Medulla oblongata (tissue), 1 donor: ENCODE data around the gene FASLG.
"Not testable (repeated sequence)": the region's sequence is repeated elsewhere in the genome, so short reads cannot be mapped to it uniquely, and the experiment has no call there.

ENCODE experiments used
- DNase-seq: peaks from one replicate; pipeline ENCODE4 v3.0.0-alpha.2; 2015; ENCODE audit errors: extremely low spot score

Gene FASLG, protein sequence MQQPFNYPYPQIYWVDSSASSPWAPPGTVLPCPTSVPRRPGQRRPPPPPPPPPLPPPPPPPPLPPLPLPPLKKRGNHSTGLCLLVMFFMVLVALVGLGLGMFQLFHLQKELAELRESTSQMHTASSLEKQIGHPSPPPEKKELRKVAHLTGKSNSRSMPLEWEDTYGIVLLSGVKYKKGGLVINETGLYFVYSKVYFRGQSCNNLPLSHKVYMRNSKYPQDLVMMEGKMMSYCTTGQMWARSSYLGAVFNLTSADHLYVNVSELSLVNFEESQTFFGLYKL

DNA sequence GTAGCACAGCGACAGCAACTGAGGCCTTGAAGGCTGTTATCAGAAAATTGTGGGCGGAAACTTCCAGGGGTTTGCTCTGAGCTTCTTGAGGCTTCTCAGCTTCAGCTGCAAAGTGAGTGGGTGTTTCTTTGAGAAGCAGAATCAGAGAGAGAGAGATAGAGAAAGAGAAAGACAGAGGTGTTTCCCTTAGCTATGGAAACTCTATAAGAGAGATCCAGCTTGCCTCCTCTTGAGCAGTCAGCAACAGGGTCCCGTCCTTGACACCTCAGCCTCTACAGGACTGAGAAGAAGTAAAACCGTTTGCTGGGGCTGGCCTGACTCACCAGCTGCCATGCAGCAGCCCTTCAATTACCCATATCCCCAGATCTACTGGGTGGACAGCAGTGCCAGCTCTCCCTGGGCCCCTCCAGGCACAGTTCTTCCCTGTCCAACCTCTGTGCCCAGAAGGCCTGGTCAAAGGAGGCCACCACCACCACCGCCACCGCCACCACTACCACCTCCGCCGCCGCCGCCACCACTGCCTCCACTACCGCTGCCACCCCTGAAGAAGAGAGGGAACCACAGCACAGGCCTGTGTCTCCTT is at the start of gene FASLG:
Gene FASLG, plus strand, starts transcription at position 233 of the 583 bp plus-strand sequence. Its CDS starts 99 bp downstream, at position 332.
- DNase-seq: no peak

DNA sequence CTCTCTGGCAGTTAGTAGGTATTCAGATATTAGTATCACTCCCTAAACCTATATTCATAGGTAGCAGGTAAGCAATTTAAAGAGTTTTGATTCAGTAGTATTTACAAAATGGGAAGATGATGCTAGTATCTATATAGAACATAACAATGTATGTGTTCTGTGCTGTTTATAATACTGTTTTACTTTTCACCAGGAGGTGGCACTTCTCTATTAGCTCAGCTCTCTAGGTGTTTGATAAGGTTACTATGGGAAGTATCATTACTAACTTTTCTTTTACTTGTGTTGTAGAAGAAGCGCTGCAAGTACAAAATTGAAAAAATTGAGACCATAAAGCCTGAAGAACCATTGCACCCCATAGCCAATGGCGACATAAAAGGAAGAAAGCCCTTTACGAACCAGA is 49.4 kb upstream of the FASLG start:
- DNase-seq: no peak

DNA sequence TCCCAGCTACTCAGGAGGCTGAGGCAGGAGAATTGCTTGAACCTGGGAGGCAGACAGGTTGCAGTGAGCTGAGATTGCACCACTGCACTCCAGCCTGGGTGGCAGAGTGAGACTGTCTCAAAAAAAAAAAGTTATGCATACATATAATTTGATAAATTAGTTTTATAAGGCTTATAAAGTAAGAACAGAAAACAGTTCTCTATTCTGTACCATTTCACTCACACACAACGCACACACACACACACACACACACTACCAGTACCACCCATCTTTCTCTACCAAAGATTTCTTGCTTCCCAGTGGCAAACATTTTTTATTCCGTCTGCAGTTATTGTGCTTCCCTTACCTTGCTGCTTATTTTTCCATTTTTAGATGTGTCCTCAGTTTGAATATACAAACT is 46.4 kb upstream of the FASLG start:
- DNase-seq: no peak

DNA sequence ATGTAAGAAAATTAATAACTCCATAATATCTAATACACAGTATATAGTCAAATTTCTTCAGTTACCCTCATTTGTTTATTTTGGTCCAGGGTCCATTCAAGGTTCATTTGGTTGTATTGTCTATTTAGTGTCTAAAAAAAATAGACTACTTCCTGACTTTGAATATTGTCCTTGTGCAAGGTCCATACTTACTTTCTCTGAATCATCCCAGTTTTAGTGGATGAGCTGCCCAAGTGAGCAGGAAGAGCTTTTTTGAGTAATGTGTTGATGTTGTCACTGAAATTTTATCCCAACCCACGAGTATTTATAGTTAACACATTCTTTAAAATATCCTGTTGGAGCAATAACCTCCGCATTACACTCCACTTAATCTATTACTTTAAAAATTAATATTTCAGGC is 45.6 kb upstream of the FASLG start:
- DNase-seq: no peak

DNA sequence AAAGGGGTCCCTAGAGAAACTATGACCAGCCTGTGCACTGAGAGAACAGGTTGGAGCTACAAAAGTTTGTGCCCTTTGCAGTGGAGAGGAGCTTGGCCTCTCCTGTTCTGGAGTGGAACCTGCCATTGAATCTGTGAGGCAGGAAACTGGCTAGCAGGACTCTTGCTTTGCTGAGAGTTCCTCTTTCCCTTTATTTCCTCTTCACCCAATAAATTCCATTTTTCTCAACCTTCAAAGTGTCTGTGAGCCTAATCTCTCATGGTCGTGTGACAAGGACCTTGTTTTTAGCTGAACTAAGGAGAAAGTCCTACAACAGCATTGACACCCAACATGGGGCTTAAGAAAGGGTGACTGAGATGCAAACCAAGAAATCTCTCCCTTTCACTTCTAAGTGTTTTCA is 42.7 kb upstream of the FASLG start:
- DNase-seq: no peak

DNA sequence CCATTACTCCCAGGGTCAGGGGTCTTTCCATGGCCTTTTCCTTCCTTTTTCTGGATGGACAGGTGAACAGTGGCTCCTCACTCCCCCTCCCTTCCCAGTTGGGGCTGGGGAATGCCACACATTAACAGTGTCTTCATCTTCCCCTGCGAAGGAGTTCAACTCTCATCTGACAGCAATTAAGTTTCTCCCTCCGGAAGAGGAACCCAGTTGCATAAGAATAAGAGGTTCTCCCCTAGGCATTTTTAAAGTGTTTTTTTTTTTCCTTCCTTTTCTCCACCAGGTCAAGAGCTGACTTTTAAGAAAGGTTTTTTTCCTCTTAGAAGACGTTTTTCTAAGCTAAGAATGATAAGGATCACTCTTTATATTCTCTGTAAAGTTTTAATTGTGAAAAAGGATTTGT is 42.3 kb upstream of the FASLG start:
- DNase-seq: no peak

DNA sequence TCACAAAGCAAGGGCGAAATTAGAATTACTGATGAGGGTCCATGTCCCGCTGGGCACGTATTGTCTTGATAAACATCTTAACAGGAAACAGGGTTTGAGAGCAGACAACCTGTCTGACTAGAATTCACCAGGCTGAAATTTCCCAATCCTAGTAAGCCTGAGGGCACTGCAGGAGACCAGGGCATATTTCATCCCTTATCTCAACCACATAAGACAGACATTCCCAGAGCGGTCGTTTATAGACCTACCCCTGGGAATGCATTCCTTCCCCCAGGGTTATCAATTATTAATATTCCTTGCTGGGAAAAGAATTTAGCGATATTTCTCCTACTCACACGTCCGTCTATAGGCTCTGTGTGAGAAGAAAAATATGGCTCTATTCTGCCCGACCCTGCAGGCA is 38.3 kb upstream of the FASLG start:
- not testable (repeated sequence) for DNase-seq

DNA sequence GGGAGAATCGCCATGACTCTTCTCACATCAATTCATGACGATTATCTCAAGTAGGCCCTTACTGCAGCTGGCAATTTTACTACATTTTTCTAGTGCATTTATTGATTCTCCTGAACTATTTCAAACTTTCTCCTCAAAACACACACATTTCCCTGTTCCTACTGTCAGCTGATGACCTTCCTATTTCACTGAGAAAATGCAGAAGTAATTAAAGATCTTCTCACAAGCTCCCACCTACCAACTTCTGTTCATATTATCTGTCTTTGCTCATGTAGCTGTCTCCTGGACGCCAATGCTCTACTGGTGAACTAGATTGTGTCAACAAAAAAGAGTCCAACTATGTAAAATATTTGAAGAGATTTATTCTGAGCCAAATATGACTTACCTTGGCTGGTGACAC is 36.4 kb upstream of the FASLG start:
- no peak for DNase-seq

DNA sequence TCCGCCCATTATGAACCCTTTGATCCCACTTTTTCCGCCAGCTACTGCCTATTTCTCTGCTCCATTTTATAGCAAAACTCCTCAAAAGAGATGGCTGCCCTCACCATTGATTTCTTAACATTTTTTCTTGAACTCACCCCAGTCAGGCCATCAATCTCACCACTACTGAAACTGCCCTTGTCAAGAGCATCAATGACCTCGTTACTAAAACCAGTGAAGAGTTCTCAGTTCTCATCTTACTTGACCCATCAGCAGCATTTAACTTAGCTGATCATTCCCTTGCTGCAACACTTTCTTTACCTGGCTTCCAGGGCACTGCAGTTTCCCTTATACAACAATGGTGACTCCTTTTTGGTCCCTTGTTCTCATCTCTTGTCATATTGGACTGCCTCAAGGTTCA is 35.2 kb upstream of the FASLG start:
- DNase-seq: no peak

DNA sequence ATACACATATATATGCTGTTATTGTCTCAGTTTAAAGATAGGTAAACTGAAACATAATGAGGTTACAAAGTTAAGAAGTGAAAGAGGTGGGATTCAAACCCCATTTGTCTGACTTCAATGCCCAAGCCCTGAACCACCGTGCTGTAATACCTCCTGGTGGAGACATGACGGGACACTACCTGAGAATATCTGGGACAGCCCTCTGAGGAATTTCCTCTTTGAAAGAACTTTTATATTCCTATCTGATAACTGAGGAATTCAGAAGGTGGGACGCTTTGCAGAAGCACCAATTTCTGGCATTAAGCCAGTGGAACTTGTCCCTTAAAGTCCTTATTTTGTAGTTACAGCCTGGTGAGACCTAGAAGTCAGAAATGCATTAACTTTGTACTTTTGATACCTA is 32.1 kb upstream of the FASLG start:
- DNase-seq: no peak

DNA sequence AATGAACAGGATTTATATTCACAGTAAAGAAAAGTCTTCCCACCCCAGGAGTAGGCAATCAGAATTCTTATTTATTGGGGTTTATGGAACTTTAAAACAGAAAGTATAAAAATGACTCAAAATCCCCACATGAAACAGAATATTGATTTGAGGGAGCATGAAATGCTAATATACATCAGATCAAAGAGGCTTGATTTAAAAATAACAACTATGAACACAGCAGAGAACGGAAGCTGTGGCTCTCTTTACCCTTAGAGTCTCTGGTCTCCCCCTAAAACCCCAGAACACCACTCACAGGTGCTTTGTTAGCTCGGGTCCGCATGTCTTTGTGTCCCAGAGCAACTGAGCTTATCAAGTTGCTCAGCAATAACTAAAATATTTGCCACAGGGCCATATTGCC is 31.2 kb upstream of the FASLG start:
- no peak for DNase-seq

DNA sequence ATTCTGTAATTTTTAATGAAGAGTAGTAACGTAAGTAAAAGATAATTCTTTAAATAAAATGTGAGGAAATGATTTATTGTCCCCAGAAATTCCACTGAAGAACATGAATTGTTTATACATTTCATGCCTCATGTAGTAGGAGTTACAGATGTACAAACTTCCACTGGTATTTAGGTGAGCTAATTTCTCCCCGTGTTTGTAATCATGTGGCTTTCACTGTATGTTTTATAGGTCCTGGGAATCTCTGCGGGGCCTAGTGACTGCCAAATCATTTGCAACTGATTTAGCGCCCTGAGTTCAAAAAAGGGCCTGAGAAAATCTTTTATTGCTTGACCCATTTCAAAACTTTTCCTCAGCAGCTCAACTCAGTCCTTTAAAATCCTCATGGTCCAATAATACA is 30.5 kb upstream of the FASLG start:
- no peak for DNase-seq

DNA sequence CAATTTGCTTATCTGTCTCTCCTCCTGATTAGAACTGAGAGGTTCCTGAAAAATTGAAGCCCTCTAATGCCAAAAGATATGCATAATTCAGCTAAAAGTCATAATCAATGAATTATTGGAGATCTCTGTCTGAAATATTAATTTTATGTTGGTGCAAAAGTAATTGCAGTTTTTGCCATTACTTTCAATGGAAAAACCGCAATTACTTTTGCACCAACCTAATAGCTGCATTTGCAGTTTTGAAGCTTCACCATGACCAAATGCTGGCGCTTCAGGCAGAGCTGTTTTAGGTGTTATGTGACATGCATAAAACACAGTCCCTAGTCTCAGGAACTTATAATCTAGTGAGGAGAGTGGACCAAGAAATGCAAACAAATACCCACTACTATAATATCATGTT is 29.7 kb upstream of the FASLG start:
- no peak for DNase-seq

DNA sequence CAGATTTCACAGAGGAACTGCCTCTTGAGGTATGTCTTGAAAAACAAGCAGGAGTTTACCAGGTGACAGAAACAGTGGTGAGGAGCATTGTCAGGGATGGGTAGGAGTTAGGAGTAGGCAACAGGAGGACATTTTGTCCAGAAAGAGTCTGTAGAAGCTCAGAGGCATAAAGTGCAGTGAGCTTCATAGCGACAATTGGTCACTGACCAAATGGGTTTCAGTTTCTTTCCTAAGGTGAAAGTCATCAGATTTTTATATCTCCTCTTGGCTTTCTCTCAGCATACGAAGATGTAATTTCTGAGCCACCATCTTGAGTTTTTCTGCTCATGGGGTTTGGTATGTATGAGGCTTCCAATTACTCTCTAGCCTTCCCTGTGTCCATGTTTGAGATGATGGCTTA is 29.3 kb upstream of the FASLG start:
- no peak for DNase-seq

DNA sequence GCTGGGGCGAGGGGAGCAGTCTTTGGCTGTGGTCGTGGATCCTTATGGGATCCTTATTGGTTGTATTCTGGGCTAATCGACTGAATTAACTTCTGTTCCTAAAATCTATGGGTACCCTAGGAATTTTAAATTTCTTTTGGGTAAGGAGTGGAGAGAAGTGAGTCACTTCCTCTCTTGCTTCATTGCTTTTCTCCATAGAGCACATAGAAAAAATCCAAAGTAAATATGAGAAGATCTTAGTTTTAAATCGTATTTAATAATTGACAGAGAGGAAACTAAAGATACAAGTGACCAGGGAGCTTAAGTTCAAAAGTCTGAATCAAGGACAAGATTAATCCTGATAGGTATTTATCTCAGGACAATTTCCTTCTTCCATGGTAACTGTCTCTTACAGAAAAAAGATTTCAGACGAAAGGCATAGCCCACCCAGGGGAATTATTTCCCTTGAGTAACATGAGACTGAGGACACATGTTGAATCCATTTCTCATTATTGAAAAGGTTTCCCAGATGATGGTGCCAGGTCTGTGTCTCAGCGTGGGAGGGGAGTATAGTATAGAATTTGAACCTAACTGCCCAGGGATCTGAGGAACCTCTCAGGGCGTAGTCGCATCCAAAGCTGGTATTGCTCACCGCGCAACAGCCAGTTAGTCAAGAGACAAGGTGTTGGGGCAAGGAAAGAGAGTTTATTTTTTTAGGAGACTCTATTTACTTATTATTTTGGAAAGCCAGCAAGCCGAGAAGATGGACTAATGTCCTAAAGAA is 28.7 kb upstream of the FASLG start:
- DNase-seq: no peak

DNA sequence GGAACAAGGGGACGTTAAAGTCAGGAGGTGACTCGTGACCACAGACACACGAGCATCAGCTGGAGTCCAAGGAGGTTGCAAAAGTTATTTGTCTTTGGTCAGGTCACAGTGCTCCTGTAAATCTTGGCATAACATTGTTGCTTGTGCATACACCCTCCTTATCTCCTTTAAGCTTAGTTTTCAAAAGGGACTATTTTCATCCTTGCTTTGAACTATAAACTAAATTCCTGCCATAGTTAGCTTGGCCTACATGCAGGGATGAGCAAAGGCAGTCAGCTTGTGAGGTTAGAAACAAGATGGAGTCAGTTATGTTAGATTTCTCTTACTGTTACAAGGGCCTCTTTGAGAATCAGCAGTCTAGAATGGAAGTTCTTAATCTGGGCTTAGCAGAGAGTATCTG is 28.0 kb upstream of the FASLG start:
- no peak for DNase-seq

DNA sequence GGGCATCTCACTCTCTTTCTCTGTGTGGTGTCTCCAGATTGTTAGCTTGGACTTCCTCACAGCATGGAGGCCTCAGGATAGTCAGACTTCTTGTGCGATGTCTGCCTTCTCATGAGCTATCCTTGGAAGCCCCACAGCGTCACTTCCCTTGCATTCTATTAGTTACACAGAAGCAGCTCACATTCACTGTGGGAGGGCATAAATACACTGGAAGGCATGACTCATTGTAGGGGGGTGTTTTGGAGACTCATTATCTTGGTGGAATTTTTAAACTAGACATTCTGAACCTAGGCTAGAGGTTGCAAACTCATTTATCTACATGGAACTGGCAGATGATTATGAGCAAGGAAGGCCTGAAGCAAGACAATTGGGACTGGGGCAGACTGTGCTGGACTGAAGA is 21.4 kb upstream of the FASLG start:
- DNase-seq: no peak

DNA sequence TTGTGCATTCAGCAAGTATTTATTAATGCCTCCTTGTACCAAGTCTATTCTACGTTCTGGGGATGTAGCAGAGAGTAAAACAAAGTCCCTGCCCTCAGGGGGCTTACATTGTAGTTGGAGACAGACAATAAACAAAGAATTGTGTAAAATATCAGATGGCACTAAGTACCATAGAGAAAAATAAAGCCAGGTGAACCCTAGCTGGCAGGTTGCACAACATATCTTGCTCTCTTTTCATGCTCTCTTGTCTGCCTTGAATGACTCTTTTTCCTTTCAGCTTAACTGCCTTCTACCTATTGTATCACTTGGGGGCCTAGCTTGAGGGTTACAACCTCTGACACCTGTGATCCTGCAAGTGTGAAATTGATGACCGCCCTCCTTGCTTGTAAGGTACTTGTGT is 20.7 kb upstream of the FASLG start:
- DNase-seq: no peak

DNA sequence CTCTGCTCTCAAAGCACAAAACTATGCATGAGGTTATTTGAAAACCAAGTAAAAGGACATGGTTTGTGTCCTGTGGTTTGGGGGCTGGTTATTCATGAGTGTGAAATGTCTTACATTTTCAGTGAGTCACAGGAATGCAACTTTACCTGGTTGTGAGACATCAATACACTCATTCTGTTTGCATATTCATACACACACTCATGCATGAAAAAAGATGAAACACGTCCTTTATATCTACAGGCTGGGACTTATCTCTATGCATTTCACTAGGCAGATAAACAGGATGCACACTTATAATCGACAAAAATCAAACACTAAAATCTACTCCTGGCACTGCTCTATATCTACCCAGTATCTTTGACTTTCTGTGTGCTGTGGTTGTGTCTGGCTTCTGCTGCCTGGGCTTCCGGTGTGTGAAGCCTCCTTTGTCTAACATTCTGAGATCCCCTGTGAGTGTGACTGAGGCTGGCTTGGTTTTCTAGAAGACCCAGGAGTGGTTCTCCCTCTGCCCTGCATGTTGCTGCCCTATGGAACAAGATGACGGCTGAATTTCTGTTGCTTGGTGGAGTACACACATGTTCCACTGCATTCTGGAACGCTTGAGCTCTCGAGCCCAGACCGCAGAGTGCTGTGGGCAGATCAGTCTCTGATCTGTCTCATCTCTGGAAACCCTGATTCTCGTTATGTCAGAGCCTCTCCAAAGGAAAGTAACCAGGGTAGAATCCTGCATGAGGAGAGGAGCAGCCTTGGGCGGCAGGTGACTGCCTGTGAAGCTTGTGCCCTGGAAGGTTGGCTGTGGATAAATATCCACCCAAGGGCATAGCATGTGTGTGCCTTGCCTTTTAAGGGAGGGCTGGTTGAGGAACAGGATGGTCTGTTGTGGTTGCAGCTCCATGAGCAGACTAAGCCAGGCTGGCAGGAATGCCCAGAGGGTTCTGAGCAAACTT is 19.7 kb upstream of the FASLG start:
- DNase-seq: no peak

DNA sequence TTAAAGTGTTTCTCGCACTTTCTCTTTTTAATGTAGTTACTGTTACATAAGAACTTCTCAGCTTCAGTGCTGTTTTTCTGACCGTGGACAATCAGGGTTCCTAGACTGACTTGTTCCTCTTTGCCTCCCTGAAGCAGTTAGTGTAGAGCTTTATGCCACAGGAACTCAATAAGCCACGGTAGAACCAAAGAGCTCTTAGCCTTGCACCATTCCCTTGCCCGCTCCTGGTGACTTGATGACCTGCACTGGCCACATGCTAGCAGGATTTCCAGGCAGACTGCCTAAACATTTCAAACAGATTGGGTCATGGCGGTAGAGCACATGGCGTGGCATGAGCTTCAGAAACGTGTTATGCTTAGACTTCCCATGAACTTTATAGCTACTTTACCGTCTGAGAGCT is 18.8 kb upstream of the FASLG start:
- no peak for DNase-seq

DNA sequence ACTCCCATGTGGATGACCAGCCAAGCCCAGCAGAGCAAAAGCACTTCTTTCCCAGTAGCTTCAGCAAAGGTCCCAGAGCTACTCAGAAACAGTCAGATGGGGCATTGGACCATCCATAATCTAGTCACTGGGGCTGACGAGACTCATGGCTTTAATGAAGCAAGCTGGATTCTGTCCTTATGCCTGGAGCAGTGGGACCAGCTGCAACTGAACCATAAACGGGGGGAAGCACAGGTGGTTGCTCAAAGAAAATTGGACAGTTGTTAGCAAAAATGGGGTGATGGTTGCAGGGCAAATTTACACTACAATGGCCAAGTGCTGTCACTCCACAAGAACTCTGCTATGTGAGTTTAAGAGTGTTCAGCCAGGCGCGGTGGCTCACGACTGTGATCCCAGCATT is 17.4 kb upstream of the FASLG start:
- DNase-seq: no peak

DNA sequence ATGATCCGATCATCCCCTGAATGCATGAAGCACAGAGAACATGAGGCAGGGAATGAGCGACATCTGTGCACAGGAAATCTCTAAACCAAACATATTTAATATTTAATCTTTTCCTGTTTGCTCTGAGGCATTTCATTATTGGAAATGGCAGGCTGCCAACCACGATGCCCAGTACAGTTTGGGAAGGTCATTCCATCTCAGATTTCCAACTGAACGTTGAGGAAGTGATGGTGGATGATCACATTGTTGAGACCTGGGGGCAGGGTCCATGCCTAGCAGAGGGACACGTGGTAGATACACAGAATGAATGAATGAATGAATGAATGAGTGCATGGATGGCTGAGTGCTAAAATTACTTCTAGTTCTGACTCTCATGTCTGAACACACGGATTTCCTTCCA is 15.9 kb upstream of the FASLG start:
- DNase-seq: no peak
